ENCODE measurements around the gene BMAL1. TPM values are rescaled to one million over a fixed set of nuclear protein-coding genes. Genes with fewer than 3 reads are reported as not detected.

BMAL1 gene
- total and polyA plus RNA-seq, 2 of the 8 experiments (the other 6 are each of a cell fraction or from before 2014, with no cell fraction given) = 6.8 to 6.9 TPM

GRCh38 chr11:13405220-13405619 lies 127.6 kb downstream of the BMAL1 start:
- Histone ChIP-seq H2BK15ac (ENCODE audit: low read length) (no peak overlapping the region), H3K4me1 (replicated peaks in 1 of 4; ENCODE audit: control insufficient read depth in 3 of 4, insufficient read depth in 4 of 4, low read length in 3 of 4) (no peaks in the 10 kb centered on the region), H3K27me3 (replicated peaks in 1 of 4; ENCODE audit: control insufficient read depth in 3 of 4, extremely low read depth in 1 of 4, insufficient read depth in 3 of 4, low read length in 3 of 4) (no peaks in the 10 kb centered on the region), H3K9ac (replicated peaks in 1 of 4; ENCODE audit: extremely low read depth in 1 of 4, low read depth in 3 of 4, low read length in 3 of 4) (no peak overlapping the region), H3K4me3 (ENCODE audit: extremely low read depth in 1 of 4, insufficient read depth in 2 of 4, low read depth in 3 of 4, low read length in 4 of 4) (no peak overlapping the region), H3K23ac (ENCODE audit: insufficient read length) (no peak overlapping the region), H4K5ac (ENCODE audit: insufficient read length, low read depth, low read length) (no peak overlapping the region), H3K36me3 (ENCODE audit: control insufficient read depth in 2 of 4, insufficient read depth in 4 of 4, low read length in 3 of 4) (peaks cover 0 to 14% (median 7%) of the 10 kb centered on the region in 4 experiments; a peak in 6 of 8 replicates), H2AFZ (ENCODE audit: low read length) (no peak overlapping the region), H2BK5ac (ENCODE audit: low read depth, low read length) (no peak overlapping the region), H3K56ac (replicated peaks; ENCODE audit: insufficient read length, low read depth, low read length) (no peak overlapping the region), H3K4me2 (ENCODE audit: insufficient read depth in 1 of 2, low read depth in 2 of 2, low read length in 2 of 2) (no peak overlapping the region), H3K79me2 (ENCODE audit: control insufficient read depth in 1 of 2, insufficient read depth in 2 of 2, low read length in 2 of 2) (no peaks in the 10 kb centered on the region), H3K4ac (replicated peaks; ENCODE audit: insufficient read length, low read depth, low read length) (no peak overlapping the region), H2AK5ac (ENCODE audit: low read depth, low read length) (no peak overlapping the region), H4K91ac (replicated peaks; ENCODE audit: insufficient read length, low read length) (no peak overlapping the region), H3K27ac (ENCODE audit: low read depth, low read length) (no peak overlapping the region), H4K8ac (ENCODE audit: extremely low read depth, insufficient read depth, low read length) (no peak overlapping the region), H3K18ac (ENCODE audit: extremely low read depth, low read length) (no peak overlapping the region), H3K9me3 (ENCODE audit: insufficient read depth in 2 of 2, low read depth in 1 of 2, low read length in 1 of 2) (peaks cover 4 to 6% of the 10 kb centered on the region in 2 experiments), H2BK12ac (ENCODE audit: low read depth, low read length) (no peak overlapping the region), H2BK20ac (ENCODE audit: low read length) (no peak overlapping the region), H4K20me1 (replicated peaks in 1 of 2; ENCODE audit: control insufficient read depth in 1 of 2, insufficient read depth in 2 of 2, low read length in 2 of 2) (peaks cover 2 to 3% of the 10 kb centered on the region in 2 experiments), H3K23me2 (ENCODE audit: low read depth, low read length) (peaks cover 2% of the 10 kb centered on the region; the same call in 1 of the 2 replicates), H3K14ac (ENCODE audit: insufficient read length) (no peak overlapping the region), H3K79me1 (ENCODE audit: low read depth, low read length) (no peaks in the 10 kb centered on the region), H2BK120ac (replicated peaks; ENCODE audit: low read depth, low read length) (no peak overlapping the region)
- FAIRE-seq (no peak), DNase-seq (ENCODE audit: low read depth in 1 of 2, low spot score in 2 of 2) (no peak)
- ChIA-PET POLR2A (ENCODE audit: partially characterized antibody) (no interaction called here), CTCF (ENCODE audit: partially characterized antibody) (no interaction called here)
- 93% methylated on average over 4 of the region's 4 CpGs; no CpG with 5 or more reads in 1 of the 2 experiments for WGBS, 2 experiments (ENCODE audit: extremely low coverage in 1 of 2, insufficient coverage in 1 of 2, insufficient read length in 1 of 2, insufficient replicate concordance in 2 of 2, low coverage in 1 of 2, low lambda C conversion rate in 2 of 2, missing lambda C conversion rate in 1 of 2)
- TF ChIP-seq FOSL1 (IDR thresholded peaks at IDR 0.05; ENCODE audit: insufficient read depth, low read depth, low read length) (no peak), SAP30 (IDR thresholded peaks at IDR 0.05; ENCODE audit: insufficient read depth, insufficient replicate concordance, low read length) (no peak), KDM5A (IDR thresholded peaks at IDR 0.05; ENCODE audit: low read length) (no peak), TAF7 (optimal IDR thresholded peaks at IDR 0.05; ENCODE audit: borderline replicate concordance, low read depth, low read length) (no peak), EZH2 (IDR thresholded peaks at IDR 0.05; ENCODE audit: low read depth, low read length, severe bottlenecking) (no peak), SIX5 (IDR thresholded peaks at IDR 0.05; ENCODE audit: low read depth, low read length) (no peak), SUZ12 (IDR thresholded peaks at IDR 0.05; ENCODE audit: low read length) (no peak), POLR2A (IDR thresholded peaks at IDR 0.05; ENCODE audit: control extremely low read depth in 1 of 2, low read depth in 2 of 2, low read length in 2 of 2) (no peak), YY1 (IDR thresholded peaks at IDR 0.05; ENCODE audit: low read depth, low read length) (no peak)
- TF ChIP-seq, protein P1, sequence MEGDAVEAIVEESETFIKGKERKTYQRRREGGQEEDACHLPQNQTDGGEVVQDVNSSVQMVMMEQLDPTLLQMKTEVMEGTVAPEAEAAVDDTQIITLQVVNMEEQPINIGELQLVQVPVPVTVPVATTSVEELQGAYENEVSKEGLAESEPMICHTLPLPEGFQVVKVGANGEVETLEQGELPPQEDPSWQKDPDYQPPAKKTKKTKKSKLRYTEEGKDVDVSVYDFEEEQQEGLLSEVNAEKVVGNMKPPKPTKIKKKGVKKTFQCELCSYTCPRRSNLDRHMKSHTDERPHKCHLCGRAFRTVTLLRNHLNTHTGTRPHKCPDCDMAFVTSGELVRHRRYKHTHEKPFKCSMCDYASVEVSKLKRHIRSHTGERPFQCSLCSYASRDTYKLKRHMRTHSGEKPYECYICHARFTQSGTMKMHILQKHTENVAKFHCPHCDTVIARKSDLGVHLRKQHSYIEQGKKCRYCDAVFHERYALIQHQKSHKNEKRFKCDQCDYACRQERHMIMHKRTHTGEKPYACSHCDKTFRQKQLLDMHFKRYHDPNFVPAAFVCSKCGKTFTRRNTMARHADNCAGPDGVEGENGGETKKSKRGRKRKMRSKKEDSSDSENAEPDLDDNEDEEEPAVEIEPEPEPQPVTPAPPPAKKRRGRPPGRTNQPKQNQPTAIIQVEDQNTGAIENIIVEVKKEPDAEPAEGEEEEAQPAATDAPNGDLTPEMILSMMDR (IDR thresholded peaks at IDR 0.05; ENCODE audit: control extremely low read depth in 1 of 3, insufficient read depth in 1 of 3, low read depth in 1 of 3, low read length in 3 of 3) = no peak
- TF ChIP-seq, protein P2, sequence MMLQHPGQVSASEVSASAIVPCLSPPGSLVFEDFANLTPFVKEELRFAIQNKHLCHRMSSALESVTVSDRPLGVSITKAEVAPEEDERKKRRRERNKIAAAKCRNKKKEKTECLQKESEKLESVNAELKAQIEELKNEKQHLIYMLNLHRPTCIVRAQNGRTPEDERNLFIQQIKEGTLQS (IDR thresholded peaks at IDR 0.05; ENCODE audit: insufficient read depth, low read depth, low read length) = no peak

Data from H1 (cell line).